GM18526 (cell line): ENCODE results near the gene CASZ1.

Source experiments
- POLR2A ChIP-seq: IDR thresholded peaks from 3 replicates; pipeline ENCODE4 v1.6.1; 2011; ENCODE audit not compliant: insufficient read length; ENCODE audit errors: extremely low read depth

CASZ1 gene

DNA sequence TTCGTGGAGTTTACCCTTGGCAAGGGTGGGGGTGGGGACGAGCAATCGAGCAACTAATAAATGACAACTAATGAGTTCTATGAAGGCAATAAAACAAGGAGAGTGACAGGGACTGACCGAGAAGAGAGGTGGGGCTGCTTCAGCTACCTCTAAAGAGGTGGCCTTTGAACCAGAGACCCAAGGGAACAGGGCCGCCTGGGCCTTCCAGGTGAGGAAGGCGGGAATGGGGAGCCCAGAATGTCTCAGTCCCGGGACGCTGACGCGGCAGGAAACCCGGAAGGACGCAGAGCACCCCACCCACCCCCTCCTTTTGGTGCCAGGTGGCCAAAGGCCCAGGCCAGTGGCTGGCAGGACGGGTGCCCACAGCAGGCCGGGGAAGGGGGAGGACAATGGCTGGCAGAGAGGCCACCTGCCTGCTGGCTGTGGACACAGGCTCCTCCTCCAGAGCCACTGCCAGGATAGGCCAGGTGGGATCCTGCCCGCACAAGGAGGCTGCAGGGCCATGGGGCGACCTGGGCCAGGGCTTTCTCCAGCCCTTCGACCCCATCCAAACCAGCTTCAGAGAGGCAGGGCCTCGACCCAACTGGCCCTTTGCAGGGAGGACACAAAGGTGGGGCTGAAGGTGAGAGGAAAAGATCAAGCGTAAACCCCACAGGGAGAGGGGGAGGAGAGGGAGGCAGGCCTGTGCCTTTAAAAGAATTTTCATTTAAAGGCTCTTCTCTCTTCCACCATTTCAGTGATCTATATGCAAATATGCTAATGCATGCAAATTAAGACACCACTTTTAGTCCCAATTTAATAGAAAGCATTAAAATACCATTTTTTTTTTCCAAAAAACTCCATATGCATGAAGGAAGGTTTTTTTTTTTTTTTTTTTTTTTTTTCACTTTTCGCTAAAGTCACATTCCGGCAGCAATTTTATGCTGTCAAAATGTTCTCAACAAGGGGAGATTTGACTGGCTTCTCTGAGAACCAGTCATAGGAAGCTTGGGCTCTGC is 58.1 kb downstream of the CASZ1 start:
- TF ChIP-seq POLR2A = no peak

GRCh38 chr1:10737651-10738050 is 58.8 kb downstream of the CASZ1 start:
- TF ChIP-seq POLR2A = no peak

DNA sequence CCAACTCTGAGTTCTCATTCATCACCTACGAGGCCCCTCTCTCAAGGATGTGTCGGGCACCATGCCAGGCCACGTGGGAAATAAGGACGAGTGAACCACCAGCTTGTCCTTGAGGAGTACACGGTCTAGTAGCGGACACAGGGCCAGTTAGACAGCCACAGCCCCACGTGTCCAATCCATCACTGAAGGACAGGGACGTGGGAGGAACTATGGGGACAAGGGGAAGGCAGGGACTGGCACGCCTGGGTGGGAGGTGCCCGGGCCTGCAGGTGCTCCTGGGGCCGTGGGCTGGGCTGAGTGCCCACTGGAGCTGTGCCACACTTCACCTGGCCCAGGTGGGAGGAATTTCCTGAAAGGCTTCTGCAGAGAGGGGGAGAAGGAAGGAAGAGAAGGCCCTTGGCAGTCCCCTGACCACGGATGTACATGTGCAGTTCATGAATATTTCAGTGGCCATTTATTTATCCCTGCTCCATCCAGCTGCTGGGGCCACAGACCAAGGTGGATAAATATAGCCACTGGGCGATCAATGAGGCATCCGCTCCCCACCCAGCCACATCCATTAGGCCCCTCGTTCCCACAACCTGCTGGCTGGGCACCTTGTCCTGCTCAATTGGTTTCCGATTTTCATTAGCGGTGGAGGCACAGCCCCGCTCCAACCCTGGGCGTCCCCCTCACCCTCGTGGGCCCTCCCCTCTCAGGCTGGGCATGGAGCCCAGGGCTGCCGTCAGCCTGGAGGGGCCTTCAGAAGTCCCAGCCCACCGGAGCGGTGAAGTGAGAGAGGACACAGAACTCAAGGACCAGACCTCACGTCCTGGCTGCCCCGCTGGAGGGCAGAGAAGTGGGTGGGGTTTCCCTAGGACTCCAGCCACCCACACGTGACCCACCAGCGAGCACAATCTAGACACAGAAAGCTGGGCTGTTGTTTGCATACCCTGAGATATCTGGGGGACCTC is 59.5 kb downstream of the CASZ1 start:
- no peak for TF ChIP-seq POLR2A

DNA sequence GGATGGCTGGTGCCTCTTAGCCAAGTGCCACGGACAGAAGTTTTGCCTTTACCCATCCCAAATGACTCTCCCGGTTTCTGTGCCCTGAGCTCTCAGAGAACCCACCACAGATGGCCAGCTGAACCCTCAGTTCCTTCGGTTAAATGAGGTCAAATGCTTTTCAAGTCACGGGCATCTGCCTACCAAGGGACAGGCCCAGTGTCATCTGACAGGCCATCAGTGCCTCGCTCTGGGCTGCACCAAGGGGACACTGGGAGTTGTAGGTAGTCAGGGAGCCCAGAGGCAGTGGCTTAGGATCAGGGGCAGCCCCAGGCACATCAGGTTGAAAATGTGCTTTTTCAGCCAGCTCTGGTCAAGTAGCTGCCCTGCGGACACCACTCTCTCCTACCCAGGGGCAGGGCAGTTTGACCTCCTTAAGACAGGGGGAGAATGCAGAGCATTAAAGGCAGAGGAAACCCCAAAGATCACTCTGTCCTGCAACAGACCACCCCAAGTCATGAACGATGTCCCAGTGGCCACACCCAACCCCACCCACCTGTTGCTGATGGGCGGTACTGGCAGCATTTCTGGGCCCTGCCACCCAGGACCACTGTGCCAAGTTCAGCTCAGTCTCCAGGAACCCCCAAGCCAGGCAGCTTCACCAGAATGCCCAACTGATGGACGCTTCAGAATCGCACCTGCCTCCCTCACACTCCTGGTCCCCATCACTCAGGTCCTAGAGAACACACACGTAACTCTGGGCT is 60.7 kb downstream of the CASZ1 start:
- no peak for TF ChIP-seq POLR2A

- TF ChIP-seq POLR2A = no peak
Measured at GRCh38 chr1:10734962-10735544, 61.4 kb downstream of the CASZ1 start.

- no peak for TF ChIP-seq POLR2A
Measured at GRCh38 chr1:10734375-10734774, 62.1 kb downstream of the CASZ1 start.

DNA sequence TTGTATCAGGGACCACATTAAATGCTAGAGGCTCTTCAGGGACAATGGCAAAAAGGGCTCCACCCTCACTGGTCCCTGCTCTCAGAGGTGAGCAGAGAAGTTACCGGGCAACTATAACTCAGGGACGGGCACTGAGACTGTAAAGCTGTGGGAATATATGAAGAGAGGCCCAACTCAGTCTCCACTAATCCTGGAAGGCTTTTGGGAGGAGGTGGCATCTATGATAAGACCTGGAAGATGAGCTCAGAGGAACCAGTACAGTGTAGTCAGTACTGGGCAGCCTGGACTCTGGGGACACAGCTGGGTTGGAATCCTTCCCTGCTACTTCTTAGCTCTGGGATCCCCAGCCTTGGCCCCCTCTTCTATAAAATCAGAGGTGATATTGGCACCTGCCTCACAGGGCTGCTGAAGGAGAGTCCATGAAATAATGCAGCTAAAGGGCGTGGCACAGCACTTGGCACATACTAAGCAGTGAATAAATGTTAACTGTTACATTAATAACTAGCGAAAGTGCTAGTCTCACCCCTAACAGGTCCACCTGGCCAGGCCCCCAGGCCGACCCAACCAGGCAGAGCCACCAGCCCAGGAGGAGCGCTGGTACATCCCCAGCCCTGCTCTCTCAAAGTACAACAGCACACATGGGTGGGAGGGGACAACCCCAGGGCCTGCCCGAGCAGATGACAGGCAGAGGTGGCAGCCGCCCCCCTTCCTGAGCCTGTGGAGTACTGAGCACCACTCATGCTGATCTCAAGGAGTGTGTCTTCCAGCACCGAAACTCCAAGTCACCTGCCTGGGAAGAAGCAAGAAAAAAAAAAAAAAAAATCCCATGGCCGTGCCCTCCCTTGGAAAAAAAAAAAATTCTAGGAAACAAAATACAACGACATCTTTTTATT is 62.7 kb downstream of the CASZ1 start:
- no peak for TF ChIP-seq POLR2A

DNA sequence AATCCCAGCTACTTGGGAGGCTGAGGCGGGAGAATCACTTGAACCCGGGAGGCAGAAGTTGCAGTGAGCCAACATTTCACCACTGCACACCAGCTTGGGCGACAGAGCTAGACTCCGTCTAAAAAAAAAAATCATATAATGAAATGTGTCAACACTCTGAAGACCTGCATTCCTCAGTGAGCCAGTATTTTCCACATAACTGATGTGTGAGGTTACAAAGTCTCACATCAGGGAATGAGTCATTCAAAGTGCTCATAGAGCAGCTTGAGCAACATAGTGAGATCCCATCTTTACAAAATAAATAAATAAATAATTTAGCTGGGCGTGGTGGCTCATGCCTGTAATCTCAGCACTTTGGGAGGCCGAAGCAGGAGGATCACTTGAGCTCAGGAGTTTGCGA is 65.5 kb downstream of the CASZ1 start:
- no peak for TF ChIP-seq POLR2A

GRCh38 chr1:10728595-10729410 is 67.6 kb downstream of the CASZ1 start:
- no peak for TF ChIP-seq POLR2A

DNA sequence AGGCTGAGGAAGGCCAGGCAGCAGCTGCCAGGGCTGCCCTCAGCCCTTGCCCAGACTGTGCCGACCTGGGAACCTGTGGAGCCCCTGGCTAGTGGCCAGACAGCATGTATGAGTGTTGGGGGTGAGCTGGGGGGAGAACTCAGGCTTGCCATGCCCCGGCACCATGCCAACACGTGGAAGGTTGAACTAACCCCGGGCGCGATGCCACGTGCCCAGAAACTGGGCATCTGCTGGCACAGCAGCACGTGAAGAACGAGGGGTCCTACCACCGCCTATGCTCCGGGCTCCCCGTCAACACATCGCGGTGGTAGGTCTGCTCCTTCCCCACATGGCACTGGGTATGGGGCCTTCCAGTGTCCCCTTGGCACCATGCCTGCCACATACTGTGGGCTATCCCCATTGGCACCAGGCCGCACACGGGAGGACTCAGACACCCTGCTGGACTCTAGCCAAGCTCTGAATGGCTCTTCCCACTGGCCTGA is 68.7 kb downstream of the CASZ1 start:
- no peak for TF ChIP-seq POLR2A

GRCh38 chr1:10726355-10726754 is 70.1 kb downstream of the CASZ1 start:
- no peak for TF ChIP-seq POLR2A

GRCh38 chr1:10724948-10725847 is 71.2 kb downstream of the CASZ1 start:
- TF ChIP-seq POLR2A = no peak

DNA sequence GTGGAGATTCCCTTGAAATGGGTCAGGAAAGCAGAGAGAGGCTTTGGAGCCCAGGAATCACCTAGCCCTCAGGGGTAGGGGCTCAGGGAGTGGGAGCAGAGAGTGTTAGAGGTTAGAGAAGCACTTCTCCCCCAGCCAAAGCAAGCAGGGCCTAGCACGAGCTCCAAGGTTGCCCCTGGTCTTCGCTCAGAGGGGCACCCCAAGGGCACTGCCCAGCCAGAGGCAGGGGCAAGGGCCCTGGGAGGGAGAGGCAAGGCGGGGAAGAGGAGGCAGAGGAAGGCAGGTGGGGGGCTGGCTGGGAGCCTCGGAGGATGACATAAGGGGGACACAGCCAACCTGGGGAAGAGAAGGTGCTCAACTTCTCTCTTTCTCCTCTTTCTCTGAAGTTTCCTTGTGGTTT is 71.9 kb downstream of the CASZ1 start:
- no peak for TF ChIP-seq POLR2A
